ENCODE measurements around the gene TMEM248.

- TF ChIP-seq CTCF (IDR thresholded peaks at IDR 0.05) = no peak
- TF ChIP-seq POLR2A (IDR thresholded peaks at IDR 0.05) = no peak
Measured at GRCh38 chr7:66958538-66959350, 37.7 kb downstream of the TMEM248 start.
